Measurements from ENCODE around the gene COX8C.

DNA sequence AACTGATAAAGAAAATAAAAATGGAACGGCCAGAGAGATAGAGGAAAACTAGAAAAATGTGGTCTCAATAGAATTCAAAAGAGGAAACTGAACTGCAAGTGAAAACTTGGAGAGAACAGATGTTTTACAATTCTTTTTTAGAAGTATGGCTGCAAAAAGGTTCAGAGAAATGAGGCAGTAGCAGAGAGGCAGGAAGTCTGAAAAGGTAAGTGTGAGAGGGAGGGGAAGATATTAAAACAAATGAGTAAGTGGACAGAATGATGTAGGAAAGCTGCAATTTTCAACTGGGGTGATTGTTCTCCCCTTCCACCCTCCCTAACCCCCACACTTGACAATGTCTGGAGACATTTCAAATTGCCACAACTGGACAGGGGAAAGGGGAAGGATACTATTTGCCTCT, 27.0 kb upstream of the COX8C start:
- TF ChIP-seq, protein P1, sequence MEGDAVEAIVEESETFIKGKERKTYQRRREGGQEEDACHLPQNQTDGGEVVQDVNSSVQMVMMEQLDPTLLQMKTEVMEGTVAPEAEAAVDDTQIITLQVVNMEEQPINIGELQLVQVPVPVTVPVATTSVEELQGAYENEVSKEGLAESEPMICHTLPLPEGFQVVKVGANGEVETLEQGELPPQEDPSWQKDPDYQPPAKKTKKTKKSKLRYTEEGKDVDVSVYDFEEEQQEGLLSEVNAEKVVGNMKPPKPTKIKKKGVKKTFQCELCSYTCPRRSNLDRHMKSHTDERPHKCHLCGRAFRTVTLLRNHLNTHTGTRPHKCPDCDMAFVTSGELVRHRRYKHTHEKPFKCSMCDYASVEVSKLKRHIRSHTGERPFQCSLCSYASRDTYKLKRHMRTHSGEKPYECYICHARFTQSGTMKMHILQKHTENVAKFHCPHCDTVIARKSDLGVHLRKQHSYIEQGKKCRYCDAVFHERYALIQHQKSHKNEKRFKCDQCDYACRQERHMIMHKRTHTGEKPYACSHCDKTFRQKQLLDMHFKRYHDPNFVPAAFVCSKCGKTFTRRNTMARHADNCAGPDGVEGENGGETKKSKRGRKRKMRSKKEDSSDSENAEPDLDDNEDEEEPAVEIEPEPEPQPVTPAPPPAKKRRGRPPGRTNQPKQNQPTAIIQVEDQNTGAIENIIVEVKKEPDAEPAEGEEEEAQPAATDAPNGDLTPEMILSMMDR (IDR thresholded peaks at IDR 0.05): no peak
- no peak for TF ChIP-seq POLR2A (IDR thresholded peaks at IDR 0.05)
- TF ChIP-seq POLR2AphosphoS5 (IDR thresholded peaks at IDR 0.05): no peak

All from suprapubic skin (tissue), 4 donors.